HG03175 (cell line): ENCODE data around the gene AMPH.

Source experiments
- ATAC-seq: cut with Tn5 transposase; IDR thresholded peaks from one replicate; pipeline ENCODE4 v1.9.1; 2021; ENCODE audit warnings: mild to moderate bottlenecking, moderate library complexity; ENCODE audit not compliant: unreplicated experiment

The AMPH gene

DNA sequence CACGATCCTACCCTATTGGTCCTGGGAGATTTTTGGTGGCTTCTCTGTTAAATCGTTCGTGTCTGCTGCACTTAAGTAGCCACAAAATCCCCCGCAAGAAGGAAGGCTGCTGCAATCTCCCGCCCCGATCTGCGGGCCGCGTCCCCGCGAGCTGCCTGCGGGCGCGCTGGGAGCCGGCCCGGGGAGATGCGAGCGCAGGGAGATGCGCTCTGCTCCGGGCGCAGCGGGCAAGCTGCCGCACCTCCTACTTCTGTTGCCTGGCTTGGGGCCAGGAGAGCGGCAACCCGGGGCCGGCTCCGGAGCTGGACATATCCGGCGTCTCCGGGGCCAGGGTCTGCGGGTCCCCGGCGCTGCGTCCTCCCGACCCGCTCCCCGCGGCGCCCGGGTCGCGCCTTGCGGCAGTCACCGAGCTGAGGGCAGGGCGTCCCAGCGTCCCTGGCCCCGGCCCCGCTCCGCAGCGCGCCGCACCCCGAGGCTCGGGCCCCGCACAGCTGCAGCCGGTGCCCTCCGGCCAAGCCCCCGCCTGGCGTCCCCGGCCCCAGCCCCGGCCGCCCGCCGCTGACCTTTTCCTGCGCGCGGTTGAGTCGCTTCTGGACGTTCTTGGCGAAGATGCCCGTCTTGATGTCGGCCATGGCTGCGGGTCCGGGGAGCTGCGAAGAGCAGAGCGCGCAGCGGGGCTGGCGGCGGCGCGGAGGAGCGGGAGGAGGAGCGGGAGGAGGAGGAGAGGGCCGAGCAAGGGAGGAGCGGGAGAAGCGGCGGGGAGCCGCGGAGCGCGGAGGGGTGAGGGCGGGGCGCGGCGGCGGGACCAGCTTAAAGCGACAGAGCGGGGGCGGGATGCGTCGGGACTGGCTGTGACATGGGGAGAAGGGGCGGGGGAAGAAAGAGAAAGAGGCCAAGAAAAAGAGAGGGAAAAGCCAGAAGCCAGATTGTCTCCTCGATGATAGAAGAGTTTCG is at the start of gene AMPH:
TSS of gene AMPH (minus strand) at position 654 of the 954 bp plus-strand sequence. CDS start at position 632, 22 bp downstream.
- no peak for ATAC-seq

GRCh38 chr7:38679419-38679818 is 48.2 kb upstream of the AMPH start:
- ATAC-seq = no peak

DNA sequence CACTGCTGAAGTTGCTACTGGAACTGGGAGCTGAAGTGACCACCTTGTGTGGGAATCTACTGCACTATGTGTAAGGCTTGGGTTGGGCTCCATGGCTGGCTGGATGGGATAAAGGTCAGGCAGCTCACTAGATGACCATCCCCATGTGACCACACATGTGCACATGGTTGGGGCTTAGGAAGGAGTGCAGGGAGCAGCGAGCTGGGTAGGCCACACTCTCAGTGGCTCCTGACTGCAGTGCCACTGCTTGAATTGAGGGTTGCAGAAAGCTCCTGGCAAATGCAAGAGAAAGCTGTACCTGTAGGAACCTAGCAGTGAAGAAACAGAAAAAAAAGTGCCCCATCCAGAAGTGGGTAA is 47.5 kb upstream of the AMPH start:
- ATAC-seq = no peak

DNA sequence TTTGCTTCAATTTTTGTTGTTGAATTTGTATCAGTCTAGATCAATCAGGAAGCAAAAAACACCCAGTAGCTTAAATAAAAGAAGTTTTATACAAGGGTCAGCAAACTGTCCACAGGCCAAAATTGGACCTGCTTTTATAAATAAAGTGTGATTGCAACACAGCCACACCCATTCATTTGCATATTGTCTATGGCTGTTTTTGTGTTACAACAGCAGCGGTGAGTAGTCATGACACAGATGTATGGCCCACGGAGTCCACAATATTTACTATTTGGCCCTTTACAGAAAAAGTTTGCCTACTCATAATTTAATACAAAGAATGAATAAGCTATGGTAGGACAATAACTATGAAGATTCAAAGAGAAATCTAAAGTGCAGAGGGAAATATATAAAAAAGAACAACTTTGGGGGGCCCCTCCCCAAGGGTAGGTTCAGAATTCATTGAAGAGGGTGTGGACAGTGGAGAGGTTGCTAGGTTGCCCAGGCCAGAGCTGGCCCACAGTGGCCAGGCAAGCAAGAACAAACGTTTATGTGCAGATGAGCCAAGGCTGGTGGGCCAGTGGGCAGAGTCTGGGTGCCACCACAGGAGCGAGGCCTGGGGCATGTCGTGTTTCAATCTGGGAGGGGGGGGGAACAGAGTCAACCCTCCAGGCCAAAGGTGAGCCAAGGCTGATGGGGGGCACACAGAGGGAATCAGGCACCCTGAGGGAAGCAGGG is 47.0 kb upstream of the AMPH start:
- no peak for ATAC-seq

- ATAC-seq = no peak
Observed at GRCh38 chr7:38675494-38676106, 44.4 kb upstream of the AMPH start.

DNA sequence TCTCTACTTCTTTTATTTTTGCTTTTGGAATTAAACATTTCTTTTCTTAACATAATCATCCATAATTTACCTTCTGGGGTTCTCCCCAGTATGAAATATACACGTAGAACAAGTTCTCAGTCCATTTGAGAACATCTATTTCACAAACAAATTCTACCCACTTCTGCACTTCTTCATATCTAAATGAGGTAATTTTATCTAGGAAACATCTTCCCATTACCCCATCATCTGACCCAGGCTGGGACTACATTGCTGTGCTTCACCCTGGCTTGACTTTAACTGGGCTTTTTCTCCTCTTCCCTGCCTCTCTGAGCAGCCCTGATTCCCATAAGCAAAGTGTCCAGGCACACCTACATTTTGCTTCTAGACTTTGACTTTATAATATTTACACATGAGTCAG is 43.3 kb upstream of the AMPH start:
- no peak for ATAC-seq

GRCh38 chr7:38673795-38674194 is 42.6 kb upstream of the AMPH start:
- ATAC-seq = no peak

- no peak for ATAC-seq
Observed at GRCh38 chr7:38671911-38672905, 41.0 kb upstream of the AMPH start.

- no peak for ATAC-seq
Observed at GRCh38 chr7:38669965-38670520, 38.9 kb upstream of the AMPH start.

DNA sequence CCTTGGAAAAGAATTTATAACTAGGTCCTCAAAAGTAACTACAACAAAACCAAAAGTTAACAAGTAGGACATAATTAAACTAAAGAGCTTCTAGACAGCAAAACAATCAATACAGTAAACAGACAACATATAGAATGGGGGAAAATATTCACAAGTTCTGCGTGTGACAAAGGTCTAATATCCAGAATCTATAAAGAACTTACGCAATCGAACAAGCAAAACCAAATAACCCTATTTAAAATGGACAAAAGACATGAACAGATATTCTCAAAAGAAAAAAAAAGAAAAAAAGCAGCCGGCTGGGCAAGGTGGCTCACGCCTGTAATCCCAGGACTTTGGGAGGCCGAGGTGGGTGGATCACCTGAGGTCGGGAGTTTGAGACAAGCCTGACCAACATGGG is 33.8 kb upstream of the AMPH start:
- no peak for ATAC-seq

DNA sequence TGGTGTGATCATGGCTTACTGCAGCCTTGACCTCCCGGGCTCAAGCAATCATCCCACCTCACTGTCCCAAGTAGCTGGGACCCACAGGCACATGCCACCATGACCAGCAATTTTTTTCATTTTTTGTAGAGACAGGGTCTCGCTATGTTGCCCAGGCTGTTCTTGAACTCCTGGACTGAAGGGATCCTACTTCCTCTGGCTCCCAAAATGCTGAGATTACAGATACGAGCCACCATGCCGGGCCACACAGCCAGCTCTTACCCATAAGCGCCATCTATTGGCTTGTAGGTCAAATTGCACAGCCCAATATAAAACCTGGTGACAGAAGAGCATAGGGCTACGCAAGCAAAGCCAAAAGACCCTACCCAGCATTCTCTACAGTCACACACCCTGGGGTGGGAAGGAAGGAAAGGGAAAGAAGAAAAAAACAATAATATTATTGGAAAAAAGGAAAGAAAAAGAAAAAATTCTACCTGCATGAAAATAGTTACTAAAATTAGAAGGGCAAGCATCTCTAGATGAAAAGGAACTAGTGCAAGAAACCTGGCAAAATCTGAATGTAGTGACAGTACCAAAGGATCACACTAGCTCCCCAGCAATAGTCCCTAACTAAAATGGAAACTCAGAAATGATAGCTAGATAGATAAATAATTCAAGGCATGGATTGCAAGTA is 29.4 kb upstream of the AMPH start:
- peak; percentile 82 for ATAC-seq

DNA sequence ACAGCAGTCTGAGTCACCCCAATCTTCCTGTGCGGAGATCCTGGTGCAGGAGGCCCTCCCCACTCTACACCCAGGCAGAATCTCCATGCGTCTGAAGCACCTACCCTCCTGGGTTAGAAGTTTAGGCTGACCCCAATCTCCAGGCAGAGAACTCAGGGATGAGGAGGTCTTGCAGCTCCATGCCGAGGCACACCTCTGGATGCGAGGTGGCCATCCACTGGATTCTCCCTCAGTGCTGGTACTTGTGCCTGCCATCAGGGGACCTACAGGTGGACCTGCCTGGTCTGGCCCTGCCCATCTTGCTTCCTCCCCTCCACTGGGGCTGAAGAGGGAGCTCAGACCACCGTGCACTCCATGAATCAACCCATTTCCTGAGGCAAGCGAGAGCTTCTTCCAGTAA is 28.8 kb upstream of the AMPH start:
- no peak for ATAC-seq

GRCh38 chr7:38658921-38659320 is 27.7 kb upstream of the AMPH start:
- ATAC-seq = no peak

DNA sequence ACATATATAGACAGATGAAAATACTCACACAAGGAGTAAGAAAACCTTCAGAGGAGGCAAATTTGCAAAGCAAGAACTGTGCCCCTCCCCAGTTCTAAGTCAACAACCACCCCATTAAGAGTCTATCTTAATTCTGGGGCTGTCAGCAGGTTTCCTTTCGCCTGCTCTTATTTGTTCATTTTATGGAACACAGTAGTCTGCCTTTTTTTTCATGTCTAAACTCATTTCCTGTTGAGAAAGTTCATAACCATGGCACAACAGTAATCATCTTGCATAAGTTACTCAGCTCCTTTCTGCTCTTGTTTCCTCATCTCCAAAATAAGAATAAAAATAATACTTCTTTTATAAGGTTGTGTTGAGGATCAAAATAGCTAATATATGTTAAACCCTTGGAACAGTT is 25.8 kb upstream of the AMPH start:
- ATAC-seq = no peak

DNA sequence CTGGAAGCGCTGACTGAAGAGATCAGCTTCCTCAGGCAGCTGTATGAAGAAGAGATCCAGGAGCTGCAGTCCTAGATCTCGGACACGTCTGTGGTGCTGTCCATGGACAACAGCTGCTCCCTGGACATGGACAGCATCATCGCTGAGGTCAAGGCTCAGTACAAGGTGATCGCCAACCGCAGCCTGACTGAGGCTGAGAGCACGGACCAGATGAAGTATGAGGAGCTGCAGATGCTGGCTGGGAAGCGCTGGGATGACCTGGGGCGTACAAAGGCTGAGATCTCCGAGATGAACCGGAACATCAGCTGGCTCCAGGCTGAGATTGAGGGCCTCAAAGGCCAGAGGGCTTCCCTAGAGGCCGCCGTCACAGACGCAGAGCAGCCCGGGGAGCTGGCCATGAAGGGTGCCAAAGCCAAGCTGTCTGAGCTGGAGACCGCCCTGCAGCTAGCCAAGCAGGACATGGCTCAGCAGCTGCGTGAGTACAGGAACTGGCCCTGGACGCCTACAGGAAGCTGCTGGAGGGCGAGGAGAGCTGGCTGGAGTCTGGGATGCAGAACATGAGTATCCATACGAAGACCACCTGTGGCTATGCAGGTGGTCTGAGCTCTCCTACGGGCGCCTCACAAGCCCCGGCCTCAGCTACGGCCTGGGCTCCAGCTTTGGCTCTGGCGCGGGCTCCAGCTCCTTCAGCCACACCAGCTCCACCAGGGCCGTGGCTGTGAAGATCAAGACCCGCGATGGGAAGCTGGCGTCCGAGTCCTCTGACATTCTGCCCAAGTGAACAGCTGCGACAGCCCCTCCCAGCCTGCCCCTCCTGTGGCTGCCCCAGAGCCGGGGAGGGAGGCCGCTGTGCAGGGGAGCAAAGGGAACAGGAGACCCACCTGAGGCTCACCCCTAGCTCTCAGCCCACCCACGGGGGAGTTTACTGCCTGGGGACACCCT is 24.9 kb upstream of the AMPH start:
- ATAC-seq = no peak

DNA sequence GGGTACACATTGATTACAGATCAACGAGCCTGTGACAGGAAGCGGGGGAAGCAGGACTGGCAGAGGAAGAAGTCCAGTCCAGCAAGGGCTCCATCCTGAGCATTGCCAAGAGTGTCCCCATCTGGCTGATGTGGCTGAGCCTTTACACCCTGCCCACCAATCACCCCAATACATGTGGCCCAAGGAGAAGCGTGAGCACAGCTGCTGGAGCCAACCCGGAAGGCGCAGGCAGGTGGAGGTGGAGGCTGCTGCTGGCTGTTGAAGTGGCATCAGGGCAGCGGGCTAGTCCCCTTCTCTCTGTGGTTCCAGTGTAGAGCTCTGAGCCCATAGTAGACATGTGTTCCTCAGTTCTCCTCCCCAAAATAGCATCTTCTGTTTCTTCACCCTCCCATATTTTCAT is 6.8 kb upstream of the AMPH start:
- ATAC-seq = no peak

GRCh38 chr7:38632411-38632810 is 1.2 kb upstream of the AMPH start:
- no peak for ATAC-seq

DNA sequence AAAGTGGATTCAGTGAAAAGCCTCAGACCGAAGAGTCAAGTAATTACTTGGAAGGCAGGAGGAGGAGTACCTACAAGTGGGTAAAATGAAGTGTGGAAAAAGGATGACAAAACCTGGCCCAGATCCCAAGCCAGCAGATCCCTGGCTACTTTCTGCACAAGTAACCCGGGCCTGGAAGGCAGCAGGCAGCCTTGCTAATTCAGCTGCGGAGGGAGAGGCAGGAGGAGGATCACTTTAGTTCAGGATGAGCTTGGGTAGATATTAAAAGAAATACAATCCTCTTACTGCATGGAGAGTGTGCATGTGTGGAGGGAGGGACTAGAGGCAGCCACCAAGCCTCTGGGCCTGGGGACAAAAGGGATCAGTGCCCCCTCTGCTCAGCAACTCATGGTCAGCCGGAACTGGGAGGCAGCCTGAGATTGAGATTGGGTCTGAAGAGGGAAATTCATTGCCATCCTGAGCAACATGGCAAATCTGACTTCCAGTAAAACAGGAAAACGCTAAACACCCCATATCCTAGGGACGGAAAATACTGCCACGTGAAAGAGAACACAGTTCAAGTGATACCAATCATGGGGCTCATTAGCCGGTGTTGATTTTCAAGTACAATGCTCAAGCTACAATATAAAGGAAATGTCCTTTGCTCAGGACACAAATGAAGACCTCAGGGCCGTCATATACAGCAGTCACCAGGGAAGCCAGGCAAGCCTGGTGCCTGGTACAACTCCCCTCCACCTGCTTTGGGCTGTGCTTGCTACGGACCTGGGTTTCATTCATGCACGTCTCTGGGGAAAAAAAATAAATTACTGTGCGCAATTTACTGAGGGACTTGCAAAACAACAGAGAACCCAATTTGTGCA is 1.3 kb downstream of the AMPH start:
- ATAC-seq = no peak
